Adrenal gland (tissue), 5 donors: ENCODE data around the gene CD36.

Experiments
- CTCF ChIP-seq, 6 experiments: fragments of 450-650 bp in 4 of 6; fragments of 200-600 bp in 2 of 6; sonication (generic) in 1 of 6; IDR thresholded peaks; 1 replicate in 5 of 6; 2 replicates in 1 of 6; pipeline versions ENCODE4 v1.5.1 to v1.8.0; 2016 to 2021; ENCODE audit warnings: antibody characterized with exemption in 6 of 6, mild to moderate bottlenecking in 2 of 6, moderate library complexity in 1 of 6
- POLR2A ChIP-seq, 2 donors: fragments of 450-650 bp; IDR thresholded peaks; one replicate each; pipeline ENCODE4 v1.6.1; 2017; ENCODE audit warnings: antibody characterized with exemption in 2 of 2, mild to moderate bottlenecking in 2 of 2, moderate library complexity in 1 of 2
- donor health status: DM: no; HTN: no; CAD: no.

GRCh38 chr7:80612880-80613279 lies 25.6 kb upstream of the CD36 start:
- TF ChIP-seq CTCF (IDR thresholded peaks at IDR 0.05) = no peak
- TF ChIP-seq POLR2A (IDR thresholded peaks at IDR 0.05) = no peak
